GM21423 (cell line): Measurements from ENCODE around the gene ZP2.
"Not testable (repeated sequence)": the region's sequence is repeated elsewhere in the genome, so short reads cannot be mapped to it uniquely, and the experiment has no call there.

ENCODE experiments used
- ATAC-seq: cut with Tn5 transposase; IDR thresholded peaks from one replicate; pipeline ENCODE4 v1.9.1; 2021; ENCODE audit warnings: mild to moderate bottlenecking, moderate library complexity; ENCODE audit not compliant: unreplicated experiment

ZP2 gene

GRCh38 chr16:21217121-21217520, 5.7 kb upstream of the ZP2 start:
- ATAC-seq: no peak

- no peak for ATAC-seq
These were observed 2.7 kb upstream of the ZP2 start for GRCh38 chr16:21214086-21214485.

- ATAC-seq: no peak
These were observed 2.7 kb downstream of the ZP2 start for GRCh38 chr16:21208446-21209230.

- no peak for ATAC-seq
These were observed 4.8 kb downstream of the ZP2 start for GRCh38 chr16:21206550-21206949.

GRCh38 chr16:21205303-21205702, 6.1 kb downstream of the ZP2 start:
- no peak for ATAC-seq

- no peak for ATAC-seq
These were observed 8.1 kb downstream of the ZP2 start for GRCh38 chr16:21203155-21203797.

GRCh38 chr16:21199607-21200218, 11.7 kb downstream of the ZP2 start:
- ATAC-seq: no peak

GRCh38 chr16:21197621-21198020, 13.8 kb downstream of the ZP2 start:
- no peak for ATAC-seq

- no peak for ATAC-seq
These were observed 14.3 kb downstream of the ZP2 start for GRCh38 chr16:21197112-21197511.

GRCh38 chr16:21195330-21195729, 16.0 kb downstream of the ZP2 start:
- not testable (repeated sequence) for ATAC-seq

- no peak for ATAC-seq
These were observed 16.5 kb downstream of the ZP2 start for GRCh38 chr16:21194771-21195301.

- ATAC-seq: no peak
These were observed 18.4 kb downstream of the ZP2 start for GRCh38 chr16:21192991-21193390.

GRCh38 chr16:21190599-21190998, 20.8 kb downstream of the ZP2 start:
- ATAC-seq: no peak

GRCh38 chr16:21190013-21190412, 21.4 kb downstream of the ZP2 start:
- ATAC-seq: no peak

GRCh38 chr16:21189311-21189710, 22.1 kb downstream of the ZP2 start:
- ATAC-seq: no peak

- ATAC-seq: no peak
These were observed 25.1 kb downstream of the ZP2 start for GRCh38 chr16:21186326-21186691.

GRCh38 chr16:21185659-21186325, 25.6 kb downstream of the ZP2 start:
- ATAC-seq: no peak

GRCh38 chr16:21184834-21185233, 26.5 kb downstream of the ZP2 start:
- ATAC-seq: no peak

GRCh38 chr16:21183995-21184394, 27.4 kb downstream of the ZP2 start:
- no peak for ATAC-seq

- no peak for ATAC-seq
These were observed 31.4 kb downstream of the ZP2 start for GRCh38 chr16:21179983-21180365.
